Ishikawa (cell line): Measurements from ENCODE around the gene ADCY2.

Experiments used
- CEBPB ChIP-seq: IDR thresholded peaks from 2 replicates; pipeline ENCODE4 v1.6.1; 2012
- CREB1 ChIP-seq: IDR thresholded peaks from 2 replicates; pipeline ENCODE4 v1.6.1; 2012; ENCODE audit warnings: low read depth
- EGR1 ChIP-seq: IDR thresholded peaks from 2 replicates; pipeline ENCODE4 v1.6.1; 2012
- EP300 ChIP-seq: IDR thresholded peaks from 2 replicates; pipeline ENCODE4 v1.6.1; 2012; ENCODE audit warnings: borderline replicate concordance
- FOXM1 ChIP-seq: IDR thresholded peaks from 2 replicates; pipeline ENCODE4 v1.6.1; 2012; ENCODE audit warnings: low read depth, borderline replicate concordance
- NFIC ChIP-seq: IDR thresholded peaks from 2 replicates; pipeline ENCODE4 v1.6.1; 2012
- RAD21 ChIP-seq: IDR thresholded peaks from 2 replicates; pipeline ENCODE4 v1.6.1; 2012; ENCODE audit warnings: low read depth
- TAF1 ChIP-seq: IDR thresholded peaks from 2 replicates; pipeline ENCODE4 v1.6.1; 2012; ENCODE audit warnings: low read depth, mild to moderate bottlenecking
- TCF12 ChIP-seq: IDR thresholded peaks from 2 replicates; pipeline ENCODE4 v1.6.1; 2012; ENCODE audit warnings: low read depth
- TEAD4 ChIP-seq: IDR thresholded peaks from 2 replicates; pipeline ENCODE4 v1.6.1; 2012
- YY1 ChIP-seq: IDR thresholded peaks from 2 replicates; pipeline ENCODE4 v1.6.1; 2012; ENCODE audit warnings: low read depth
- ZBTB7A ChIP-seq: IDR thresholded peaks from 2 replicates; pipeline ENCODE4 v1.6.1; 2012; ENCODE audit warnings: low read depth
- TF ChIP-seq, protein P1 (sequence below): IDR thresholded peaks from 2 replicates; pipeline ENCODE4 v1.6.1; 2012
- TF ChIP-seq, protein P2 (sequence below): IDR thresholded peaks from 2 replicates; pipeline ENCODE4 v1.6.1; 2012
- TF ChIP-seq, protein P3 (sequence below): IDR thresholded peaks from 2 replicates; pipeline ENCODE4 v1.6.1; 2012; ENCODE audit warnings: low read depth, mild to moderate bottlenecking

ADCY2 gene

DNA sequence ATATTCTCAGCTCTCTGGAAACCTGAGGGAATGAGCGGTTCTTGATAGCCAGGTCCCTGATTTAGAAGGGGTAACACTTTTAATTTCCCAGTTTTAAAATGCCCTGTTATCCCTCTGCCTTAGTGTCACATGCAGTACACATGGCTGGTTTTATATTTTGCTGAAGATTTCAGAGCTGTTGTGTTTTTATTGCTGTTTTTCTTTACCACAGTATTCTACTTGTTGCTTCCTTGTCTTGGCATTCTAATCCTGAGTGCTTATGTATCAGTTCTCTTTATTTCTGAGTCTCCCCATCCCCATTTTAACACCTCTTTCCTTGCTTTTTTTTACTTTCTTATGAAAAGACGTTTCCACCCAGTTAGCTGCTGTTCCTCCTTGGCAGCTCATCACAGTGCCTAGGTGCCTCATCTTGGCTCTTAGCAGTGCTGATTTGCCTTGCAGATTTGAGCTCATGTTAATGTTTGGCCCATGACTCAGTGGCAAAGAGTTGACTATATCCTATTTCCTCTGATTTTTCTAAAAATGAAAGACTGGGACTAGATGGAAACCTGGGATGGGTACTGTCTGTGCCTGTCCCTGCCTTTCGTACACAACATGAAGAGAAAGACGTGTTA, 476.7 kb downstream of the ADCY2 start:
- TF ChIP-seq FOXM1 (no peak), TCF12 (no peak), EGR1 (no peak), CEBPB (no peak), TEAD4 (no peak), YY1 (no peak)
- TF ChIP-seq, protein P1, sequence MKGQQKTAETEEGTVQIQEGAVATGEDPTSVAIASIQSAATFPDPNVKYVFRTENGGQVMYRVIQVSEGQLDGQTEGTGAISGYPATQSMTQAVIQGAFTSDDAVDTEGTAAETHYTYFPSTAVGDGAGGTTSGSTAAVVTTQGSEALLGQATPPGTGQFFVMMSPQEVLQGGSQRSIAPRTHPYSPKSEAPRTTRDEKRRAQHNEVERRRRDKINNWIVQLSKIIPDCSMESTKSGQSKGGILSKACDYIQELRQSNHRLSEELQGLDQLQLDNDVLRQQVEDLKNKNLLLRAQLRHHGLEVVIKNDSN = no peak
- TF ChIP-seq, protein P2, sequence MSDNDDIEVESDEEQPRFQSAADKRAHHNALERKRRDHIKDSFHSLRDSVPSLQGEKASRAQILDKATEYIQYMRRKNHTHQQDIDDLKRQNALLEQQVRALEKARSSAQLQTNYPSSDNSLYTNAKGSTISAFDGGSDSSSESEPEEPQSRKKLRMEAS = no peak

DNA sequence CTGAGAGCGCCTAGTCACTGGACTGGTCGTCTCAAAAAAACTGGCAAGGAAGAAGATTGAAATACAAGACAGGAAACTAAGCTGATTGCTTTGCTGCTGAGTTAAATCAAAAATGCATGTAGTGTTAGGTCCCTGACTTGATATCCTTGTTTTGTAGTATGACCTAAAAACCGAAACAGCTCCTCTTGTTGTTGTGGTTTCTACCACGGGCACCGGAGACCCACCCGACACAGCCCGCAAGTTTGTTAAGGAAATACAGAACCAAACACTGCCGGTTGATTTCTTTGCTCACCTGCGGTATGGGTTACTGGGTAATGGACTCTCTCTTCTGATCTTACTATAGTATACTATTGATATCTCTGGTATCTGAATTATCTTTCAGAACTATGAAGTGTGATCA, 477.3 kb downstream of the ADCY2 start:
- no peak for TF ChIP-seq FOXM1
- TF ChIP-seq TAF1 = no peak
- TF ChIP-seq, protein P3, sequence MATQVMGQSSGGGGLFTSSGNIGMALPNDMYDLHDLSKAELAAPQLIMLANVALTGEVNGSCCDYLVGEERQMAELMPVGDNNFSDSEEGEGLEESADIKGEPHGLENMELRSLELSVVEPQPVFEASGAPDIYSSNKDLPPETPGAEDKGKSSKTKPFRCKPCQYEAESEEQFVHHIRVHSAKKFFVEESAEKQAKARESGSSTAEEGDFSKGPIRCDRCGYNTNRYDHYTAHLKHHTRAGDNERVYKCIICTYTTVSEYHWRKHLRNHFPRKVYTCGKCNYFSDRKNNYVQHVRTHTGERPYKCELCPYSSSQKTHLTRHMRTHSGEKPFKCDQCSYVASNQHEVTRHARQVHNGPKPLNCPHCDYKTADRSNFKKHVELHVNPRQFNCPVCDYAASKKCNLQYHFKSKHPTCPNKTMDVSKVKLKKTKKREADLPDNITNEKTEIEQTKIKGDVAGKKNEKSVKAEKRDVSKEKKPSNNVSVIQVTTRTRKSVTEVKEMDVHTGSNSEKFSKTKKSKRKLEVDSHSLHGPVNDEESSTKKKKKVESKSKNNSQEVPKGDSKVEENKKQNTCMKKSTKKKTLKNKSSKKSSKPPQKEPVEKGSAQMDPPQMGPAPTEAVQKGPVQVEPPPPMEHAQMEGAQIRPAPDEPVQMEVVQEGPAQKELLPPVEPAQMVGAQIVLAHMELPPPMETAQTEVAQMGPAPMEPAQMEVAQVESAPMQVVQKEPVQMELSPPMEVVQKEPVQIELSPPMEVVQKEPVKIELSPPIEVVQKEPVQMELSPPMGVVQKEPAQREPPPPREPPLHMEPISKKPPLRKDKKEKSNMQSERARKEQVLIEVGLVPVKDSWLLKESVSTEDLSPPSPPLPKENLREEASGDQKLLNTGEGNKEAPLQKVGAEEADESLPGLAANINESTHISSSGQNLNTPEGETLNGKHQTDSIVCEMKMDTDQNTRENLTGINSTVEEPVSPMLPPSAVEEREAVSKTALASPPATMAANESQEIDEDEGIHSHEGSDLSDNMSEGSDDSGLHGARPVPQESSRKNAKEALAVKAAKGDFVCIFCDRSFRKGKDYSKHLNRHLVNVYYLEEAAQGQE = no peak
- TF ChIP-seq CEBPB = no peak
- TF ChIP-seq, protein P2 = no peak
- TF ChIP-seq, protein P1 = no peak
- no peak for TF ChIP-seq YY1
- TF ChIP-seq NFIC = no peak
- no peak for TF ChIP-seq EGR1
- no peak for TF ChIP-seq EP300
- TF ChIP-seq TCF12 = no peak
- no peak for TF ChIP-seq CREB1
- no peak for TF ChIP-seq TEAD4

DNA sequence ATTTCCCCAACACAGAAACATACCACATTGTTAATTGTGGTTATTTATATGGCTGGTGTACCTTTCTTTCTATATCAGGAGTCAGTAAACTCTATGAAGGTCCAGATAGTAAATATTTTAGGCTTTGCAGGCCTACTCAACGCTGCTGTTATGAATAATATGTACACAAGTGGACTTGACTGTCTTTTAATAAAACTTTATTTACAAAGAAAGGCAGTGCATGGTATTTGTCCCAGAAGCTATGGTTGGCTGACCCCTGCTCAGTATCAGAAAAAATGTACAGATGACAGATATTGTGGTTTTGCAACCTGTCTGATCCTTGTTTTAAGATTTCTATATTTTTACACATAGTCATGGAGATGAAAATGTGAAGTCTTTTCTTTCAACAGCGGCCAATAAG, 478.7 kb downstream of the ADCY2 start:
- TF ChIP-seq NFIC (no peak), EP300 (no peak)
- TF ChIP-seq, protein P2 = no peak

DNA sequence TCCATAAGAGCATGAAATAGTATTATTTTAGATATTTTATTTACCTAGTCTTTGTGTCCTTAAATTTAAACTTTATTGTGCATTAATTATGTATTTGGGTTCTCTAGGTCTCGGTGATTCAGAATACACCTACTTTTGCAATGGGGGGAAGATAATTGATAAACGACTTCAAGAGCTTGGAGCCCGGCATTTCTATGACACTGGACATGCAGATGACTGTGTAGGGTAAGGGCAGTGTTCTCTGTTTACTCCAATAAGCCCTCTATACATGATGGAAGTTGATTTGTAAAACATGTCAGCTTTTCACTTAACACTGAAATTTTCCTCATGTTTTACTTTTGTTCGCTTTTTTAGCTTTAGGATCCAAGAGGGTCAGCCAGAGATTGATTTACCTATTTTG, 479.2 kb downstream of the ADCY2 start:
- TF ChIP-seq TAF1 (no peak), TCF12 (no peak), FOXM1 (no peak), EGR1 (no peak), EP300 (no peak), ZBTB7A (no peak), YY1 (no peak), CREB1 (no peak), RAD21 (no peak)
- TF ChIP-seq, protein P2 = no peak
- TF ChIP-seq, protein P1 = no peak

DNA sequence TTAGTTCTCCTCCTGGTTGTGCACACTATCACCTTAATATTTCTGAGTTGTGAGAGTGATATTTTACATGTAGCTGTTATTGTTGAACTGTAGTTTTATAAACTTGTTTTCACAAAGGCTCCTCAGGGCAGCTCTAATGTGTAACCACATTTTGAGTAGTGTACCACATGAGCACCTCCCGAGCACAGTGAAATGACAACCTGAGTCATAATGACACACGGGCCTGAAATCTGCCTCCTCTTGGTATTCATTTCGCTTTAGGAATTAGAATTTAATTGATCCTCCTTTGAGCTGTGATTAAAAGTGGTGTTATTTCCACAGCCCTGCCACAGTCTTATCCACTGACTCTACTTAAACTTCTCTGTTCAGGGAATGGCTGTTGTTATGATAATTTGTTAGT, 480.9 kb downstream of the ADCY2 start:
- TF ChIP-seq FOXM1 = no peak

DNA sequence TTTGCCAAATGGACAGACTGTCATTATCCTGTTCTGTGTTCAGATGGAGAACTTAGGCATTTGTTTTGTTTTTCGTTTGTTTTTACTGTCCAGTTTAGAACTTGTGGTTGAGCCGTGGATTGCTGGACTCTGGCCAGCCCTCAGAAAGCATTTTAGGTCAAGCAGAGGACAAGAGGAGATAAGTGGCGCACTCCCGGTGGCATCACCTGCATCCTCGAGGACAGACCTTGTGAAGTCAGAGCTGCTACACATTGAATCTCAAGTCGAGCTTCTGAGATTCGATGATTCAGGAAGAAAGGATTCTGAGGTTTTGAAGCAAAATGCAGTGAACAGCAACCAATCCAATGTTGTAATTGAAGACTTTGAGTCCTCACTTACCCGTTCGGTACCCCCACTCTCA, 481.9 kb downstream of the ADCY2 start:
- TF ChIP-seq RAD21 (no peak), NFIC (no peak), FOXM1 (no peak), CREB1 (no peak), ZBTB7A (no peak), CEBPB (no peak), EGR1 (no peak)
- TF ChIP-seq, protein P3 = no peak
- TF ChIP-seq, protein P2 = no peak
- TF ChIP-seq, protein P1 = no peak
